Esophagus squamous epithelium (tissue), 5 donors: ENCODE results near the gene IL1RAPL1. TPM values are rescaled to one million over a fixed set of nuclear protein-coding genes. Genes with fewer than 3 reads are reported as not detected.

Experiments used
- DNase-seq: peaks from one replicate; lab custom pipeline; 2025; lab: John Stamatoyannopoulos, UW
- H3K27ac ChIP-seq, 4 donors: fragments of 200-600 bp; sonication (generic); one replicate each; pipeline ENCODE4 v1.5.1; 2016 to 2019; ENCODE audit warnings: mild to moderate bottlenecking in 1 of 4
- H3K27me3 ChIP-seq, 4 donors: fragments of 200-600 bp; sonication (generic); 1 replicate in 3 of 4; 2 replicates in 1 of 4; pipeline versions ENCODE4 v1.5.1 to v1.6.0; 2017 to 2021; ENCODE audit warnings: antibody characterized with exemption in 1 of 4
- H3K36me3 ChIP-seq, 3 donors: fragments of 200-600 bp; sonication (generic); one replicate each; pipeline ENCODE4 v1.5.1; 2016 to 2019
- H3K4me1 ChIP-seq, 3 donors: fragments of 200-600 bp; sonication (generic); one replicate each; pipeline ENCODE4 v1.5.1; 2017 to 2019
- H3K4me3 ChIP-seq, 4 donors: fragments of 200-600 bp; sonication (generic); 1 replicate in 3 of 4; 2 replicates in 1 of 4; pipeline ENCODE4 v1.5.1; 2016 to 2019; ENCODE audit warnings: mild to moderate bottlenecking in 2 of 4, moderate library complexity in 1 of 4
- H3K9me3 ChIP-seq, 3 donors: fragments of 200-600 bp; sonication (generic); one replicate each; pipeline ENCODE4 v1.5.1; 2016 to 2019
- POLR2A ChIP-seq, 4 donors: fragments of 450-650 bp; IDR thresholded peaks; one replicate each; pipeline ENCODE4 v1.6.1; 2017; ENCODE audit warnings: antibody characterized with exemption in 4 of 4, mild to moderate bottlenecking in 4 of 4, moderate library complexity in 3 of 4
- WGBS, 2 donors: methylation state at CpG; one replicate each; pipeline ENCODE4 v1.1.5; 2018; 5-methylcytosine and 5-hydroxymethylcytosine counted together
- intact Hi-C: fragments of 100-400 bp; cut with DNase I; formaldehyde crosslinking; loops from one replicate; pipeline ENCODE4 v1.15.0; 2022
- total RNA-seq, 4 donors: library from RNA; depleted of rRNA; stranded (reverse); fragments of >200 nt; gene quantifications; one replicate each; pipeline ENCODE4 v1.1.0, GENCODE V29; 2016
- TF ChIP-seq, protein P1 (sequence below), 6 experiments: fragments of 450-650 bp in 4 of 6; fragments of 200-600 bp in 2 of 6; sonication (generic) in 2 of 6; IDR thresholded peaks; one replicate each; pipeline ENCODE4 v1.5.1; 2016 to 2019; ENCODE audit warnings: antibody characterized with exemption in 6 of 6, mild to moderate bottlenecking in 4 of 6, moderate library complexity in 4 of 6
- donor health status: DM: yes; HTN: yes; CAD: no.

The IL1RAPL1 gene
- total RNA-seq, 4 donors from 2014 or later: 0.09 to 0.19 (median 0.13) TPM; not detected in 1

DNA sequence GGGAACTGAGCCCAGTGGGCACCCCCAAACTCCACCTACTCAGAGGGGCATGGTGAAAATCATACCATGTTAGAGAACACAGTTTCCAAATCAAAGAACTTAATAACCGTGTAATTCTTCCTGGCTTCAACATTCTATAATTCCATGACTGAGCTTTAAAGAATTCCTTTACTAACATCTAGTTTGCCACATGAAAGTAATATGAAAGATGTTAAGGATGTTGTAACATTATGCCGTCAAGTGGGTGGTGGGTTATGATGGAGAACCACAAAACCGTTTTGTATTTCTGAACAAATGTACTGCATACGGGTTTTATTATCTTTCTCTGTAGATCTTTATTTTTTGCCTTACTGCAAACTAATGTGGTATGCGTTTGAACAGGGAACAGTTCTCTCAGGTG is 1079.1 kb downstream of the IL1RAPL1 start:
- H3K36me3 ChIP-seq: no peaks in the 10 kb centered on the region
- H3K4me3 ChIP-seq: no peak overlapping the region
- TF ChIP-seq, protein P1, sequence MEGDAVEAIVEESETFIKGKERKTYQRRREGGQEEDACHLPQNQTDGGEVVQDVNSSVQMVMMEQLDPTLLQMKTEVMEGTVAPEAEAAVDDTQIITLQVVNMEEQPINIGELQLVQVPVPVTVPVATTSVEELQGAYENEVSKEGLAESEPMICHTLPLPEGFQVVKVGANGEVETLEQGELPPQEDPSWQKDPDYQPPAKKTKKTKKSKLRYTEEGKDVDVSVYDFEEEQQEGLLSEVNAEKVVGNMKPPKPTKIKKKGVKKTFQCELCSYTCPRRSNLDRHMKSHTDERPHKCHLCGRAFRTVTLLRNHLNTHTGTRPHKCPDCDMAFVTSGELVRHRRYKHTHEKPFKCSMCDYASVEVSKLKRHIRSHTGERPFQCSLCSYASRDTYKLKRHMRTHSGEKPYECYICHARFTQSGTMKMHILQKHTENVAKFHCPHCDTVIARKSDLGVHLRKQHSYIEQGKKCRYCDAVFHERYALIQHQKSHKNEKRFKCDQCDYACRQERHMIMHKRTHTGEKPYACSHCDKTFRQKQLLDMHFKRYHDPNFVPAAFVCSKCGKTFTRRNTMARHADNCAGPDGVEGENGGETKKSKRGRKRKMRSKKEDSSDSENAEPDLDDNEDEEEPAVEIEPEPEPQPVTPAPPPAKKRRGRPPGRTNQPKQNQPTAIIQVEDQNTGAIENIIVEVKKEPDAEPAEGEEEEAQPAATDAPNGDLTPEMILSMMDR (IDR thresholded peaks at IDR 0.05): no peak
- no peak for TF ChIP-seq POLR2A (IDR thresholded peaks at IDR 0.05)
- H3K27ac ChIP-seq: no peak overlapping the region
- 78 to 96% methylated on average over 5 of the region's 5 CpGs for WGBS, 2 donors
- intact Hi-C loops: no loop called here
- peaks cover 0 to 17% (median 3%) of the 10 kb centered on the region in 3 donors for H3K4me1 ChIP-seq
- no peak for DNase-seq
- no peaks in the 10 kb centered on the region for H3K27me3 ChIP-seq
- no peaks in the 10 kb centered on the region for H3K9me3 ChIP-seq

DNA sequence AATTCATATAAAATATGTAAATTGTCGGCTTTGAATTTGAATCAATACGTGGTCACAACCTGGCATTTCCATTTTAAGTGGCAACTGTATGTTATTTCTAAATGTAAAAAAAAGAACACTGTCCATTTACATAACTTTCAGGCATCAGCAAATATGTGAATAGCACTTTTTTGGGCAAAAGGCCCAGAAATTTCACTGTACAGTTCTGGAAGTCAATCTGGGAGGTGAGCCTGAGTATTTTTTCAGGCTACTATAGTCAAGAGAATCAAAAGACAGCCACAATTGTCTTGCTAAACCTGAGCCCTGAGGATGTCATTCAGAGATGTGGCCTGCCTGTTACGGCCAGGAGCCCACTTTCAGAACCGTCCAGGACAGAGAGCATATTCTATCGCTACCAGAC is 1084.2 kb downstream of the IL1RAPL1 start:
- DNase-seq: no peak
- no peak overlapping the region for H3K4me3 ChIP-seq
- intact Hi-C loops: no loop called here
- no peaks in the 10 kb centered on the region for H3K4me1 ChIP-seq
- H3K9me3 ChIP-seq: no peaks in the 10 kb centered on the region
- WGBS, 2 donors: 75 to 81% methylated on average over 5 of the region's 5 CpGs
- H3K27ac ChIP-seq: no peak overlapping the region
- H3K36me3 ChIP-seq: no peaks in the 10 kb centered on the region
- TF ChIP-seq, protein P1 (IDR thresholded peaks at IDR 0.05): no peak
- TF ChIP-seq POLR2A (IDR thresholded peaks at IDR 0.05): no peak
- H3K27me3 ChIP-seq: no peaks in the 10 kb centered on the region

DNA sequence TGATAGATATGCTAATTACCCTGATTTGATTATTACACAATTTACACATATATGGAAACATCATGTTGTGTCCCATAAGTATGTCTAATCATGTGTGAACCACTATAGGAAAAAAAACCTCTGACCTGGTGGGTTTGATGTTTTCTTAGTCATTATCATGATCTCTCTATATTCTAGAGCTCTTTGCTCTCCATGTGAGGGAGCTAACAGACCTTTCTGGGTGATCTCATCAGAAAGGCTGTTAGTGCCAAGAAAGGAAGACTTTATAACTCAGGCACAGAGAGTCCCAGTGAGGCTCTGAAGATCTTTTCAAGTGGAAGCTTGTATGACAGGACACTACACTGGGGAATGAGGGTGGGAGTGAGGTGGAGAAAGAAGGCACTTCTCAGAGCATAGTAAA is 1100.4 kb downstream of the IL1RAPL1 start:
- no peaks in the 10 kb centered on the region for H3K4me1 ChIP-seq
- DNase-seq: no peak
- H3K36me3 ChIP-seq: no peaks in the 10 kb centered on the region
- H3K4me3 ChIP-seq: no peak overlapping the region
- H3K9me3 ChIP-seq: no peaks in the 10 kb centered on the region
- TF ChIP-seq POLR2A (IDR thresholded peaks at IDR 0.05): no peak
- intact Hi-C loops: no loop called here
- H3K27me3 ChIP-seq: no peaks in the 10 kb centered on the region
- no peak overlapping the region for H3K27ac ChIP-seq

DNA sequence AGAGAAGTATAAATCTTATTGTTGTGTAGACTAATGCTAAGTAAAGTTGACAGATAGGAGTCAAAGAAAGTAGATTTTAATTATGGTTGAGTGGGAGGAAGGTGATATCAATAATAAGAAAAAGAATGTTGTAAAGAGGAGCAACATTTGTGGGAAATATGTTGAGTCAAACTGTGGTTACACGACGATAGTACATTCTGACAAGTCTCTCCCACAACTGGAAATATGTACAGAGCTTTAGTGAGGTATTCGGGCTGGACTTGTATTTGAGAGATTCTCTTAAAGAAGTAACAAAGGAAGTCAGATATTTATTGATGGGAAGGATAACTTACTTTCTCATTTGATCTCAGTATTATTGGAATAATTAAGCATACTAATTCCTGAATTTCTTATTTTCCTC is 1102.8 kb downstream of the IL1RAPL1 start:
- H3K27me3 ChIP-seq: no peaks in the 10 kb centered on the region
- no peak for DNase-seq
- 65 to 75% methylated on average over 3 of the region's 3 CpGs for WGBS, 2 donors
- H3K27ac ChIP-seq: no peak overlapping the region
- no peak overlapping the region for H3K4me3 ChIP-seq
- H3K4me1 ChIP-seq: no peaks in the 10 kb centered on the region
- H3K36me3 ChIP-seq: no peaks in the 10 kb centered on the region
- intact Hi-C loops: no loop called here
- no peak for TF ChIP-seq POLR2A (IDR thresholded peaks at IDR 0.05)
- TF ChIP-seq, protein P1 (IDR thresholded peaks at IDR 0.05): no peak
- H3K9me3 ChIP-seq: no peaks in the 10 kb centered on the region

DNA sequence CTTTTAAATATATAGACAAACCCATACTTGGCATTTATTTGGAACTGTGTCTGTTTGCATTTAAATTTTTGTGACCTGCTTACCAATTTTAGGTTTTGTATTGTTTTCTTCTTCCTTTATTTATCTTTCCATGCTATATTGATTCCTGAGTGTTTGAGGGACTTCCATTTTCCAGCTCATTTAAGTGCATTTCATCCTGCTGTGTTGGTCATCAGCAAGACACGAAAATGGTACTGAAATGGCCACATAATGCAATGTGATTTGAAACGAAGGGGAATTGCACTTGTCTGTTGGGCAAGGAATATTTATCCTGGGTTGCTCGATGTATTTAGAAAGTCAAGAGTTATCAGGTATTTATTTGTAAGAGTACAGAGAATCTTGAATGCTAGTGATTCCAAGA is 1103.8 kb downstream of the IL1RAPL1 start:
- TF ChIP-seq, protein P1 (IDR thresholded peaks at IDR 0.05): no peak
- no peak for TF ChIP-seq POLR2A (IDR thresholded peaks at IDR 0.05)
- intact Hi-C loops: no loop called here
- no peaks in the 10 kb centered on the region for H3K4me1 ChIP-seq
- no peaks in the 10 kb centered on the region for H3K9me3 ChIP-seq
- H3K27me3 ChIP-seq: no peaks in the 10 kb centered on the region
- H3K4me3 ChIP-seq: no peak overlapping the region
- H3K27ac ChIP-seq: no peak overlapping the region
- no peaks in the 10 kb centered on the region for H3K36me3 ChIP-seq
- DNase-seq: no peak
- WGBS, 2 donors: 57 to 76% methylated on average over 3 of the region's 3 CpGs

DNA sequence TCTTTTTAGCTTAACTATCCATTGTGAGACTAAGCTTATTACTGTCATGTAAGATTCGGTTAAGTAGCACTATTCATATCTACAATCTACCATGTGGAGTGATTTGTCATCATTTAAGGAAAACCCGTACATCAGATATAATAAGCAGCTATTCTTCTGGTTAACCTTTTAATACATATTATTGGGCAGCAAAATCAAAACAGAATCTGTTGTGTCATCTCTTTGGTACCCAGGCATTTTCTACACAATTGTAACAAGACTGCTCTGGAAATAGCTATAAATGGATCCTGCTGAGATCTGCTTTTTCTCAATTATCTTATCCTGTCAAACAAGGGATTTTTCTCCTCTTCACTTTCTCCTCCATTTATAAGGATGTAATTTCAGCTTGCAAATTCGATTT is 1106.7 kb downstream of the IL1RAPL1 start:
- H3K27ac ChIP-seq: no peak overlapping the region
- H3K9me3 ChIP-seq: no peaks in the 10 kb centered on the region
- no peaks in the 10 kb centered on the region for H3K4me1 ChIP-seq
- no peaks in the 10 kb centered on the region for H3K27me3 ChIP-seq
- no peaks in the 10 kb centered on the region for H3K36me3 ChIP-seq
- DNase-seq: no peak
- intact Hi-C loops: no loop called here
- no peak for TF ChIP-seq POLR2A (IDR thresholded peaks at IDR 0.05)
- TF ChIP-seq, protein P1 (IDR thresholded peaks at IDR 0.05): no peak
- 45 to 61% methylated on average over 3 of the region's 3 CpGs for WGBS, 2 donors
- H3K4me3 ChIP-seq: no peak overlapping the region
